Endothelial cell of umbilical vein (primary cell): ENCODE measurements around the gene ALLC. TPM values are rescaled to one million over a fixed set of nuclear protein-coding genes. Genes with fewer than 3 reads are reported as not detected.

Experiments used
- BruUV-seq: library from RNA; stranded (reverse); fragments of 400-500 nt; replicated peaks from 2 replicates; lab custom pipeline; 2021; lab: Mats Ljungman, UMichigan
- CTCF ChIA-PET: fragments of 300-600, 350-600 bp; sonication (Branson Sonifier 250); formaldehyde crosslinking; loops from one replicate; lab custom pipeline; 2021; ENCODE audit warnings: antibody characterized with exemption, inconsistent platforms; lab: Charles Lee
- POLR2A ChIA-PET: fragments of 300-600, 350-600 bp; sonication (Branson Sonifier 250); formaldehyde crosslinking; loops from one replicate; lab custom pipeline; 2021; ENCODE audit warnings: antibody characterized with exemption, inconsistent platforms; lab: Charles Lee
- DNase-seq: peaks from one replicate; pipeline ENCODE4 v3.0.0-alpha.2; 2011; ENCODE audit warnings: low read depth, low spot score
- FAIRE-seq: peaks from 2 replicates; lab custom pipeline; 2011; peaks lifted over from hg19 to GRCh38; lab: Jason Lieb, UNC
- H2AFZ ChIP-seq: 2 replicates; pipeline ENCODE4 v1.6.0; 2012; ENCODE audit warnings: low read depth, low read length, control low read depth, inconsistent platforms
- H3K27ac ChIP-seq: 2 replicates; pipeline ENCODE4 v1.5.1; 2011; ENCODE audit warnings: low read depth, mild to moderate bottlenecking, control low read depth, low read length, moderate library complexity; ENCODE audit not compliant: insufficient read depth
- H3K27me3 ChIP-seq, 2 experiments: 2 replicates each; pipeline versions ENCODE4 v1.6.0 to v1.6.1; 2011; ENCODE audit warnings: low read length in 2 of 2, mixed read lengths in 1 of 2; ENCODE audit not compliant: control insufficient read depth in 2 of 2, insufficient read depth in 2 of 2
- H3K36me3 ChIP-seq, 2 experiments: 2 replicates in 1 of 2; 3 replicates in 1 of 2; pipeline ENCODE4 v1.5.1; 2011; ENCODE audit warnings: low read length in 2 of 2, mild to moderate bottlenecking in 1 of 2, moderate library complexity in 1 of 2; ENCODE audit not compliant: control insufficient read depth in 2 of 2, insufficient read depth in 2 of 2; ENCODE audit errors: extremely low read depth in 1 of 2
- H3K4me1 ChIP-seq: 3 replicates; pipeline ENCODE4 v1.5.1; 2011; ENCODE audit warnings: mild to moderate bottlenecking, low read length; ENCODE audit not compliant: control insufficient read depth, insufficient read depth; ENCODE audit errors: extremely low read depth
- H3K4me2 ChIP-seq: 2 replicates; pipeline ENCODE4 v1.6.1; 2011; ENCODE audit warnings: low read length, control low read depth, mixed read lengths; ENCODE audit not compliant: insufficient read depth
- H3K4me3 ChIP-seq, 3 experiments: fragments of 200-600 bp in 1 of 3; sonication (generic), shearing (Covaris generic) in 1 of 3; replicated peaks in 1 of 3; 2 replicates each; pipeline ENCODE4 v1.5.1; 2011 to 2016; ENCODE audit warnings: control low read depth in 3 of 3, low read length in 3 of 3, mild to moderate bottlenecking in 2 of 3, inconsistent platforms in 1 of 3, low read depth in 1 of 3, moderate library complexity in 1 of 3; ENCODE audit not compliant: insufficient read depth in 1 of 3
- H3K79me2 ChIP-seq: 2 replicates; pipeline ENCODE4 v1.6.0; 2012; ENCODE audit warnings: low read length, inconsistent platforms; ENCODE audit not compliant: control insufficient read depth, insufficient read depth
- H3K9ac ChIP-seq: replicated peaks from 2 replicates; pipeline ENCODE3; 2011; ENCODE audit warnings: low read length, control low read depth; ENCODE audit not compliant: insufficient read depth; ENCODE audit errors: extremely low read depth
- H3K9me1 ChIP-seq: replicated peaks from 3 replicates; pipeline ENCODE4 v1.6.0; 2011; ENCODE audit warnings: mild to moderate bottlenecking, low read length; ENCODE audit not compliant: control insufficient read depth, insufficient read depth; ENCODE audit errors: extremely low read depth
- H3K9me3 ChIP-seq: replicated peaks from 2 replicates; pipeline ENCODE4 v1.5.1; 2012; ENCODE audit warnings: low read length, inconsistent platforms; ENCODE audit not compliant: control insufficient read depth, insufficient read depth
- H4K20me1 ChIP-seq: replicated peaks from 2 replicates; pipeline ENCODE3; 2011; ENCODE audit warnings: mild to moderate bottlenecking, low read length; ENCODE audit not compliant: control insufficient read depth, insufficient read depth; ENCODE audit errors: extremely low read depth
- CTCF ChIP-seq, 2 donors: IDR thresholded peaks; 1 replicate in 1 of 2; 2 replicates in 1 of 2; pipeline ENCODE4 v1.5.1; 2011; ENCODE audit warnings: low read length in 2 of 2, mild to moderate bottlenecking in 2 of 2, moderate library complexity in 2 of 2, control low read depth in 1 of 2, inconsistent platforms in 1 of 2, low read depth in 1 of 2; ENCODE audit not compliant: insufficient read depth in 1 of 2; ENCODE audit errors: extremely low read depth in 1 of 2
- EZH2 ChIP-seq: IDR thresholded peaks from 2 replicates; pipeline ENCODE4 v1.6.1; 2012; ENCODE audit warnings: borderline replicate concordance, low read depth, mild to moderate bottlenecking, moderate library complexity, low read length, inconsistent platforms; ENCODE audit not compliant: severe bottlenecking
- FOS ChIP-seq: IDR thresholded peaks from 2 replicates; pipeline ENCODE4 v1.6.1; 2011; ENCODE audit warnings: mild to moderate bottlenecking, low read length, moderate library complexity, borderline replicate concordance; ENCODE audit not compliant: insufficient read depth
- JUN ChIP-seq: IDR thresholded peaks from 2 replicates; pipeline ENCODE4 v1.6.1; 2011; ENCODE audit warnings: borderline replicate concordance, low read depth; ENCODE audit not compliant: insufficient read length, insufficient read depth
- MAX ChIP-seq: IDR thresholded peaks from 2 replicates; pipeline ENCODE4 v1.6.1; 2011; ENCODE audit not compliant: insufficient read depth, insufficient read length
- dilution Hi-C: fragments of 300-500 bp; cut with MboI; formaldehyde crosslinking; loops from one replicate; pipeline ENCODE4 v1.15.0; 2019; ENCODE audit warnings: low sequenced_read_pairs; ENCODE audit not compliant: extremely low pct_ligation_motif_present
- intact Hi-C: fragments of 100-400 bp; cut with micrococcal nuclease; formaldehyde crosslinking; loops from one replicate; pipeline ENCODE4 v1.10.0; 2022
- polyA plus RNA-seq, 4 experiments: library from polyadenylated mRNA; depleted of rRNA in 3 of 4; stranded (reverse) in 3 of 4; unstranded in 1 of 4; fragments of >200 nt; gene quantifications; 2 replicates each; pipeline versions ENCODE4 v1.2.1 to v1.2.3, GENCODE V29; 2011 to 2012; ENCODE audit warnings: missing spikeins in 1 of 4
- total RNA-seq: library from RNA; stranded (reverse); gene quantifications from 2 replicates; pipeline ENCODE4 v1.2.3, GENCODE V29; 2021

Gene ALLC
- total and polyA plus RNA-seq, 2 donors (not counting 3 experiments of a cell fraction or from before 2014, with no cell fraction given): not detected

GRCh38 chr2:3612639-3613523, 45.1 kb upstream of the ALLC start:
- no peak for DNase-seq

More at GRCh38 chr2:3612639-3613523, 45.1 kb upstream of the ALLC start:
- no peak overlapping the region for H3K27ac ChIP-seq
- intact Hi-C loops: no loop called here
- no peaks in the 10 kb centered on the region for H3K79me2 ChIP-seq
- dilution Hi-C loops: no loop called here
- H3K4me3 ChIP-seq: no peak overlapping the region
- POLR2A ChIA-PET: no interaction called here
- no peaks in the 10 kb centered on the region for H3K36me3 ChIP-seq
- no peak overlapping the region for H3K4me2 ChIP-seq
- H3K9me3 ChIP-seq: no peaks in the 10 kb centered on the region
- no peaks in the 10 kb centered on the region for H3K27me3 ChIP-seq
- no peak overlapping the region for H3K9ac ChIP-seq
- BruUV-seq: no TSS peak
- no peaks in the 10 kb centered on the region for H3K9me1 ChIP-seq
- no peaks in the 10 kb centered on the region for H4K20me1 ChIP-seq
- no peak for FAIRE-seq
- no peaks in the 10 kb centered on the region for H3K4me1 ChIP-seq
- no peak overlapping the region for H2AFZ ChIP-seq
- TF ChIP-seq EZH2 (no peak), JUN (no peak), MAX (no peak), CTCF (IDR thresholded peaks at IDR 0.05; ENCODE audit: extremely low read depth in 1 of 2, insufficient read depth in 1 of 2, low read depth in 1 of 2, low read length in 2 of 2) (no peak), FOS (no peak)
- CTCF ChIA-PET: no interaction called here
